ENCODE measurements around the gene CPAMD8. TPM values are rescaled to one million over a fixed set of nuclear protein-coding genes. Genes with fewer than 3 reads are reported as not detected.
A peak's percentile ranks its signal among the peaks of the same experiment; 100 is the strongest.
"Not testable (repeated sequence)": the region's sequence is repeated elsewhere in the genome, so short reads cannot be mapped to it uniquely, and the experiment has no call there.

The CPAMD8 gene
- total and polyA plus RNA-seq, 5 donors from 2014 or later: 0.03 to 2.3 (median 0.36) TPM; not detected in 1

DNA sequence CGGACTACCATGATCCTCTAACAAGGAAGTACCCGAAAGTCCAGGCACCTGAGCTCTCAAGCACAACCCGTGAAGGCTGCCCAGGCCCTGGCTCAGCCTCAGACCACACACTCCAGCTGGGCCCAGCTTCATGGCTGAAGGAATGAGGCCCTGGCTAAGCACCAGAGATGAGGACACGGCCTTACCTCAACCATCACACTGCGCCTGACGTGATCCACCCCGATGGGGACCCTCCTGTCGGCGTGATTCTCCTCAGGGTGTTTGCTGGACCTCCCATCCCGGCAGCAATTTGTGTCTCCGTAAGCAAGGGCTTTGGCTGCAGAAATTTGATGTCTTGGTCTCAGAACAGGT, 81.3 kb downstream of the CPAMD8 start:
- Histone ChIP-seq H3K4me3 (ENCODE audit: low read depth, low read length) (no peak overlapping the region), H3K27ac (ENCODE audit: insufficient read depth, low read length, poor library complexity, severe bottlenecking) (no peak overlapping the region), H3K27me3 (ENCODE audit: control insufficient read depth, insufficient read depth, low read length) (no peaks in the 10 kb centered on the region), H3K36me3 (ENCODE audit: control insufficient read depth, insufficient read depth, low read length) (no peaks in the 10 kb centered on the region), H3K4me1 (ENCODE audit: control insufficient read depth, insufficient read depth, low read length, poor library complexity, severe bottlenecking) (no peaks in the 10 kb centered on the region), H3K9me3 (ENCODE audit: control insufficient read depth in 2 of 2, low read length in 2 of 2) (no peaks in the 10 kb centered on the region)
- DNase-seq: no peak
- Mint-ChIP-seq H3K27me3 (peaks cover 4% of the 10 kb centered on the region), H3K27ac (no peak overlapping the region), H3K4me3 (no peak overlapping the region), H3K9me3 (no peaks in the 10 kb centered on the region), H3K36me3 (no peaks in the 10 kb centered on the region), H3K4me1 (no peaks in the 10 kb centered on the region)
- ATAC-seq (ENCODE audit: low read depth in 2 of 2): no peak

DNA sequence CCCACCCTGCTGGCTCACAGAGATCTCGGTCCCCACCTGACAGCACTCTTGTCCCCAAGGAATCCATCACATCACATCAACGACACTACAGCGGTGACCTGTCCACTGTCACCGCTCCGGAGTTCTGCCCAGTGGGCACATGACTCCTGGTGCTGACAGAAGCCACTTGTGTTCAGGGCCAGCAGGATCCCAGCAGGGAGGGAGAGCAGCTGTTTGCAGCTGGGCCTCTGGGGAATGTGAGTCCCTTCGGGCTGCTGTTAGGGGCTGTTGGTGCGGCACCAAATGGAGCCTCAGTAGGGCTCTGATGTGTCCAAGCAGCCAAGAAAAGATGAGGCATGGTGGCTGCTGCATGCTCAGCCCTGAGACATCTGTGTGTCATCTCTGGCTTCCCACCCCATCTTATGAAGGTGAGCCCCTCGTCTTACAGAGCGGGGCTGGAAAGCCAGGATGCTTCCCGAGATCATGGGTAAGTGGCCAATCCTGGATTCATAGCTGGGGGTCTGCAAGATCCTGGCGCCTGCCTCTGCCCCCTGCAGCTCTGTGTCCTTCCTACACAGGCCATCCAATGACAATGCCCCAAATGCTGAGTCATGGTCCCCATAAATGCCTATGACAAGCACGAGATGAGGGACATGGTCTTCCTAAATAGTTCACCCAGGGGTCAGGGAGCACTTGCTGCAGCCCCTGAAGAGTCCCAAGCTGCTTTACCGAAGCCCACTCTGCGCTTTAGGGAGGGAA, 81.8 kb downstream of the CPAMD8 start:
- Histone ChIP-seq H3K4me3 (ENCODE audit: low read depth, low read length) (no peak overlapping the region), H3K4me1 (ENCODE audit: control insufficient read depth, insufficient read depth, low read length, poor library complexity, severe bottlenecking) (no peaks in the 10 kb centered on the region), H3K9me3 (ENCODE audit: control insufficient read depth in 2 of 2, low read length in 2 of 2) (no peaks in the 10 kb centered on the region), H3K27me3 (ENCODE audit: control insufficient read depth, insufficient read depth, low read length) (no peaks in the 10 kb centered on the region), H3K36me3 (ENCODE audit: control insufficient read depth, insufficient read depth, low read length) (no peaks in the 10 kb centered on the region), H3K27ac (ENCODE audit: insufficient read depth, low read length, poor library complexity, severe bottlenecking) (no peak overlapping the region)
- H3K27ac Mint-ChIP-seq: no peak overlapping the region
- no peaks in the 10 kb centered on the region for H3K4me1 Mint-ChIP-seq
- peaks cover 4% of the 10 kb centered on the region for H3K27me3 Mint-ChIP-seq
- H3K9me3 Mint-ChIP-seq: no peaks in the 10 kb centered on the region
- ATAC-seq (ENCODE audit: low read depth in 2 of 2): no peak
- no peak for DNase-seq
- H3K36me3 Mint-ChIP-seq: no peaks in the 10 kb centered on the region
- no peak overlapping the region for H3K4me3 Mint-ChIP-seq

DNA sequence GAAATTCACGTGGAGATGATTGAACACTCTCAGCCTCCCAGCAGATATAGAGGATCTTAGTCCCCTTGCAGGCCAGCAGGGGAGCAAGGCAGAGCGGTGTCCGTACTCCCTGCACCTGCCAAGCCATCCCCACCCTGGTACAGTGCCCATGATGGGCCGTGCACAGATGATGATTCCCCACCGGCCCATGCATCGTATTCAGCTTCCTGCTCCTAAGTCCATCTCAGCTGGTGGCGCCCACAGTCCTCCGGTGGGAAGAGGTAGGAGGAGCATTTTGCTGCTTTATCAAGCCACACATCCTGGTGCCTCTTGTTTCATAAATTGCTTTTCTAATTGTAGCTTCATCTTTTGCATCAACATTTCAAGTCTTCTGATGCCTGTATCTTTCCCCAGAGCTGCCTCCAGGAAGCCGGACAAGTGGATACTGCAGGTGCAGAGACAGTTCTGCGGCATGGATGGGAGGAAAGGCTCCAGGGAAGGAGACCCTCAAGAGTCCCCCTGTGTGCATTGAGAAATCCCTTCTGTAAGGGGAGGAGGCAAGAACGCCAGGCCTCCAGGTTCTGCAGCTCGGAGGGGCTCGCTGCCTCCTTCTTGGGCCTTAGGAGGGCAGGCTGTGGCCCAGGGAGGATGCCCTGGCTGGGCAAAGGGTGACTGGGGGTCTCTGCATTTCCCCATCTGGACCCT, 82.5 kb downstream of the CPAMD8 start:
- no peaks in the 10 kb centered on the region for H3K4me1 ChIP-seq (ENCODE audit: control insufficient read depth, insufficient read depth, low read length, poor library complexity, severe bottlenecking)
- no peaks in the 10 kb centered on the region for H3K9me3 ChIP-seq (ENCODE audit: control insufficient read depth in 2 of 2, low read length in 2 of 2)
- no peaks in the 10 kb centered on the region for H3K36me3 ChIP-seq (ENCODE audit: control insufficient read depth, insufficient read depth, low read length)
- ATAC-seq (ENCODE audit: low read depth in 2 of 2): no peak
- Mint-ChIP-seq H3K27ac (peak overlapping the region in 1 of 3 donors; percentile 52), H3K4me3 (no peak overlapping the region), H3K4me1 (no peaks in the 10 kb centered on the region), H3K36me3 (no peaks in the 10 kb centered on the region), H3K27me3 (peaks cover 4% of the 10 kb centered on the region), H3K9me3 (no peaks in the 10 kb centered on the region)
- no peak overlapping the region for H3K4me3 ChIP-seq (ENCODE audit: low read depth, low read length)
- H3K27ac ChIP-seq (ENCODE audit: insufficient read depth, low read length, poor library complexity, severe bottlenecking): no peak overlapping the region
- no peaks in the 10 kb centered on the region for H3K27me3 ChIP-seq (ENCODE audit: control insufficient read depth, insufficient read depth, low read length)
- DNase-seq: no peak

DNA sequence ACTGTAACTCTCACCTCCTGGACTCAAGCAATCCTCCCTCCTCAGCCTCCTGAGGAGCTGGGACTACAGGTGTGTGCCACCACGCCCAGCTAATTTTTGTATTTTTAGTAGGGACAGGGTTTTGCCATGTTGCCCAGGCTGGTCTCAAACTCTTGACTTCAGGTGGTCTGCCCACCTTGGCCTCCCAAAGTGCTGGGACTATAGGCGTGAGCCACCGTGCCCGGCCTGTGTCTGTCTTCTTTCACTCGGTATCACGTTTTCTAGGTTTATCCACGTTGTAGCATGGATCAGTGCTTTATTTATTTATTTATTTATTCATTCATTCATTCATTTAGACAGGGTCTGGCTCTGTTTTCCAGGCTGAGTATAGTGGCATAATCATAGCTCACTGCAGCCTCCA, 83.5 kb downstream of the CPAMD8 start:
- DNase-seq, H3K27me3 Mint-ChIP-seq: not testable (repeated sequence)

DNA sequence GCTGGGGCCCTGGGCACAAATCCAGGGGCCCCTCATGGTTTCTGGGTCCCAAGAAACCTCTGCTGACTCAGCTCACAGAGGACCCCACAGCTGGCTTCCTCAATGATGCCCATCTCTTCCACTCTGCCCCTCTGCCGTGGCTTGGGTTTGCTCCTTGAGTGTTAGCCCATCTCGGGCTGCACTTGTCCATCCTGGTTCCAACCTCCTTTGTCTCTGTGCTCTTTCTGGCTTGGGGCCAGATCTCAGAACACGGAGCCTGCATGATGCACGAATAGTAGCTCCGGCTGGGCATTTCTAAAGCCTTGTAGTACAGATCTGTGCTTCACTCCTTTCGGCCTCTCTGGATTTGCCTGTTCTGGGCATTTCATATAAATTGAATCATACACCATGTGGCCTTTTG, 84.0 kb downstream of the CPAMD8 start:
- Histone ChIP-seq H3K4me3 (ENCODE audit: low read depth, low read length) (no peak overlapping the region), H3K4me1 (ENCODE audit: control insufficient read depth, insufficient read depth, low read length, poor library complexity, severe bottlenecking) (no peaks in the 10 kb centered on the region), H3K9me3 (ENCODE audit: control insufficient read depth in 2 of 2, low read length in 2 of 2) (no peaks in the 10 kb centered on the region), H3K36me3 (ENCODE audit: control insufficient read depth, insufficient read depth, low read length) (no peaks in the 10 kb centered on the region), H3K27ac (ENCODE audit: insufficient read depth, low read length, poor library complexity, severe bottlenecking) (no peak overlapping the region), H3K27me3 (ENCODE audit: control insufficient read depth, insufficient read depth, low read length) (no peaks in the 10 kb centered on the region)
- Mint-ChIP-seq H3K27me3 (peaks cover 4% of the 10 kb centered on the region), H3K27ac (no peak overlapping the region), H3K36me3 (no peaks in the 10 kb centered on the region), H3K4me3 (no peak overlapping the region), H3K9me3 (peaks cover 0 to 3% (median 0%) of the 10 kb centered on the region in 7 donors), H3K4me1 (no peaks in the 10 kb centered on the region)
- DNase-seq (no peak), ATAC-seq (ENCODE audit: low read depth in 2 of 2) (no peak)

More for the DNA sequence above, 83.5 kb downstream of the CPAMD8 start:
- not testable (repeated sequence) for H3K4me3 ChIP-seq (ENCODE audit: low read depth, low read length); H3K4me3 Mint-ChIP-seq; H3K36me3 Mint-ChIP-seq; H3K36me3 ChIP-seq (ENCODE audit: control insufficient read depth, insufficient read depth, low read length); H3K9me3 Mint-ChIP-seq; H3K27me3 ChIP-seq (ENCODE audit: control insufficient read depth, insufficient read depth, low read length); H3K9me3 ChIP-seq (ENCODE audit: control insufficient read depth in 2 of 2, low read length in 2 of 2); ATAC-seq (ENCODE audit: low read depth in 2 of 2); H3K4me1 ChIP-seq (ENCODE audit: control insufficient read depth, insufficient read depth, low read length, poor library complexity, severe bottlenecking); H3K27ac Mint-ChIP-seq; H3K4me1 Mint-ChIP-seq; H3K27ac ChIP-seq (ENCODE audit: insufficient read depth, low read length, poor library complexity, severe bottlenecking)

- ATAC-seq (ENCODE audit: low read depth in 2 of 2) (no peak), DNase-seq (no peak)
- Mint-ChIP-seq H3K4me1 (no peaks in the 10 kb centered on the region), H3K36me3 (no peaks in the 10 kb centered on the region), H3K4me3 (no peak overlapping the region), H3K9me3 (peaks cover 0 to 7% (median 0%) of the 10 kb centered on the region in 7 donors), H3K27ac (no peak overlapping the region), H3K27me3 (peaks cover 4% of the 10 kb centered on the region)
- H3K9me3 ChIP-seq (ENCODE audit: control insufficient read depth in 2 of 2, low read length in 2 of 2): peaks cover 0 to 4% of the 10 kb centered on the region in 2 experiments
- no peak overlapping the region for H3K4me3 ChIP-seq (ENCODE audit: low read depth, low read length)
- H3K27me3 ChIP-seq (ENCODE audit: control insufficient read depth, insufficient read depth, low read length): no peaks in the 10 kb centered on the region
- H3K36me3 ChIP-seq (ENCODE audit: control insufficient read depth, insufficient read depth, low read length): no peaks in the 10 kb centered on the region
- no peak overlapping the region for H3K27ac ChIP-seq (ENCODE audit: insufficient read depth, low read length, poor library complexity, severe bottlenecking)
- H3K4me1 ChIP-seq (ENCODE audit: control insufficient read depth, insufficient read depth, low read length, poor library complexity, severe bottlenecking): no peaks in the 10 kb centered on the region
Observed at GRCh38 chr19:16940626-16941025, 86.0 kb downstream of the CPAMD8 start.

DNA sequence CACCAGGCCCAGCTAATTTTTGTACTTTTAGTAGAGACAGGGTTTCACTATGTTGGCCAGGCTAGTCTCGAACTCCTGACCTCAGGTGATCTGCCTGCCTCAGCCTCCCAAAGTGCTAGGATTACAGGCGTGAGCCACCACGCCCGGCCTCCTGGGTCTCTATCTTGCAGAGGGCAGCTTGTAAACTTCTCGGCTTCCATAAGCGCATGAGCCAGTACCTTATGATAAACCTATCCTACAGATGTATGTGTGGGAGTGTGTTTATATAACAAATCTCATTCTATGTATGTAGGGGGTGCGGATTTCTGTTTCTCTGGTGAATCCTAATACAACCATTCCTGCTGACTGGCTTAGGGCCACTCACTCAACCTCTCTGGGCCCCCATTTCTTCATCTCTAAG, 86.5 kb downstream of the CPAMD8 start:
- H3K36me3 ChIP-seq (ENCODE audit: control insufficient read depth, insufficient read depth, low read length); H3K4me1 Mint-ChIP-seq; H3K27me3 Mint-ChIP-seq; H3K36me3 Mint-ChIP-seq; ATAC-seq (ENCODE audit: low read depth in 2 of 2); H3K27me3 ChIP-seq (ENCODE audit: control insufficient read depth, insufficient read depth, low read length); H3K4me3 Mint-ChIP-seq; H3K27ac Mint-ChIP-seq; H3K9me3 ChIP-seq (ENCODE audit: control insufficient read depth in 2 of 2, low read length in 2 of 2); DNase-seq; H3K27ac ChIP-seq (ENCODE audit: insufficient read depth, low read length, poor library complexity, severe bottlenecking); H3K4me3 ChIP-seq (ENCODE audit: low read depth, low read length); H3K4me1 ChIP-seq (ENCODE audit: control insufficient read depth, insufficient read depth, low read length, poor library complexity, severe bottlenecking): not testable (repeated sequence)
- peaks cover 3 to 12% (median 4%) of the 10 kb centered on the region in 7 donors for H3K9me3 Mint-ChIP-seq

- Mint-ChIP-seq H3K4me3 (peak overlapping the region in 1 of 4 donors; percentile 16), H3K27ac (no peak overlapping the region), H3K27me3 (no peaks in the 10 kb centered on the region), H3K4me1 (no peaks in the 10 kb centered on the region), H3K9me3 (peaks cover 6 to 23% (median 8%) of the 10 kb centered on the region in 7 donors), H3K36me3 (no peaks in the 10 kb centered on the region)
- Histone ChIP-seq H3K27me3 (ENCODE audit: control insufficient read depth, insufficient read depth, low read length) (no peaks in the 10 kb centered on the region), H3K27ac (ENCODE audit: insufficient read depth, low read length, poor library complexity, severe bottlenecking) (no peak overlapping the region), H3K4me3 (ENCODE audit: low read depth, low read length) (no peak overlapping the region), H3K36me3 (ENCODE audit: control insufficient read depth, insufficient read depth, low read length) (no peaks in the 10 kb centered on the region), H3K4me1 (ENCODE audit: control insufficient read depth, insufficient read depth, low read length, poor library complexity, severe bottlenecking) (no peaks in the 10 kb centered on the region), H3K9me3 (ENCODE audit: control insufficient read depth in 2 of 2, low read length in 2 of 2) (peaks cover 15 to 22% of the 10 kb centered on the region in 2 experiments)
- ATAC-seq (ENCODE audit: low read depth in 2 of 2) (no peak), DNase-seq (no peak)
Observed at GRCh38 chr19:16938211-16938610, 88.4 kb downstream of the CPAMD8 start.
